HEK293 (cell line): ENCODE measurements around the gene TRAF3.

Source experiments
- CTCF ChIA-PET: fragments of 350-600 bp; formaldehyde crosslinking; extraction: SDS; loops from one replicate; lab custom pipeline; 2021; ENCODE audit warnings: antibody characterized with exemption; lab: Yijun Ruan, JAX
- POLR2A ChIA-PET: fragments of 300-600 bp; formaldehyde crosslinking; extraction: SDS; loops from one replicate; lab custom pipeline; 2020; ENCODE audit warnings: antibody characterized with exemption, inconsistent platforms; lab: Yijun Ruan, JAX
- H3K27ac ChIP-seq: fragments of 200-500 bp; sonication (Bioruptor generic); 2 replicates; pipeline ENCODE4 v1.5.1; 2014; ENCODE audit warnings: low read depth, low read length, control low read depth, inconsistent platforms; ENCODE audit errors: extremely low read depth
- H3K36me3 ChIP-seq, 2 experiments: fragments of 200-500 bp in 1 of 2; sonication (Bioruptor generic) in 1 of 2; 1 replicate in 1 of 2; 2 replicates in 1 of 2; pipeline ENCODE4 v1.5.1; 2014 to 2017; ENCODE audit warnings: inconsistent platforms in 2 of 2, low read length in 2 of 2; ENCODE audit not compliant: control insufficient read depth in 2 of 2, insufficient read depth in 1 of 2
- H3K4me1 ChIP-seq: fragments of 200-500 bp; sonication (Bioruptor generic); 2 replicates; pipeline ENCODE4 v1.5.1; 2014; ENCODE audit warnings: mild to moderate bottlenecking, low read length, inconsistent platforms; ENCODE audit not compliant: control insufficient read depth, insufficient read depth
- H3K4me3 ChIP-seq: 2 replicates; pipeline ENCODE4 v1.5.1; 2011; ENCODE audit warnings: low read depth, mild to moderate bottlenecking, control low read depth, low read length, moderate library complexity
- H3K9me3 ChIP-seq: fragments of 200-500 bp; sonication (Bioruptor generic); 2 replicates; pipeline ENCODE4 v1.5.1; 2014; ENCODE audit warnings: low read depth, low read length, inconsistent platforms; ENCODE audit not compliant: control insufficient read depth, insufficient read depth
- GLI4 ChIP-seq: fragments of 450-650 bp; formaldehyde crosslinking; IDR thresholded peaks from 2 replicates; pipeline ENCODE4 v1.5.1; 2016; ENCODE audit warnings: missing biosample characterization, missing genetic modification characterization
- MYNN ChIP-seq: fragments of 450-650 bp; formaldehyde crosslinking; IDR thresholded peaks from 2 replicates; pipeline ENCODE4 v1.5.1; 2016; ENCODE audit warnings: missing biosample characterization, missing genetic modification characterization, borderline replicate concordance
- TCF7L2 ChIP-seq: IDR thresholded peaks from 2 replicates; pipeline ENCODE4 v1.6.1; 2011; ENCODE audit warnings: low read depth, mild to moderate bottlenecking, inconsistent platforms, low read length, moderate library complexity, borderline replicate concordance
- TRIM28 ChIP-seq: IDR thresholded peaks from 2 replicates; pipeline ENCODE4 v1.6.1; 2011; ENCODE audit warnings: low read length, control low read depth, borderline replicate concordance
- YY2 ChIP-seq: fragments of 450-650 bp; formaldehyde crosslinking; IDR thresholded peaks from 2 replicates; pipeline ENCODE4 v1.5.1; 2016; ENCODE audit warnings: missing biosample characterization, missing genetic modification characterization
- ZEB2 ChIP-seq: fragments of 450-650 bp; formaldehyde crosslinking; IDR thresholded peaks from 2 replicates; pipeline ENCODE4 v1.5.1; 2016; ENCODE audit warnings: missing biosample characterization, missing genetic modification characterization
- ZNF133 ChIP-seq: fragments of 450-650 bp; formaldehyde crosslinking; IDR thresholded peaks from 2 replicates; pipeline ENCODE4 v1.5.1; 2016; ENCODE audit warnings: missing biosample characterization, missing genetic modification characterization
- ZNF24 ChIP-seq: fragments of 450-650 bp; formaldehyde crosslinking; IDR thresholded peaks from 2 replicates; pipeline ENCODE4 v1.5.1; 2016; ENCODE audit warnings: missing biosample characterization, missing genetic modification characterization
- ZNF311 ChIP-seq: fragments of 450-650 bp; formaldehyde crosslinking; IDR thresholded peaks from 2 replicates; pipeline ENCODE4 v1.5.1; 2017; ENCODE audit warnings: missing biosample characterization, missing genetic modification characterization, borderline replicate concordance
- ZNF621 ChIP-seq: fragments of 450-650 bp; formaldehyde crosslinking; IDR thresholded peaks from 2 replicates; pipeline ENCODE4 v1.5.1; 2017; ENCODE audit warnings: missing biosample characterization, missing genetic modification characterization
- ZNF654 ChIP-seq: fragments of 450-650 bp; formaldehyde crosslinking; IDR thresholded peaks from 2 replicates; pipeline ENCODE4 v1.5.1; 2016; ENCODE audit warnings: low read depth, missing biosample characterization, missing genetic modification characterization
- ZNF747 ChIP-seq: fragments of 450-650 bp; formaldehyde crosslinking; IDR thresholded peaks from 2 replicates; pipeline ENCODE4 v1.5.1; 2016; ENCODE audit warnings: missing biosample characterization, missing genetic modification characterization
- ZNF776 ChIP-seq: fragments of 450-650 bp; formaldehyde crosslinking; IDR thresholded peaks from 2 replicates; pipeline ENCODE4 v1.5.0; 2017; ENCODE audit warnings: missing biosample characterization, missing genetic modification characterization, borderline replicate concordance
- ZNF785 ChIP-seq: fragments of 450-650 bp; formaldehyde crosslinking; IDR thresholded peaks from 2 replicates; pipeline ENCODE4 v1.5.1; 2016; ENCODE audit warnings: missing biosample characterization, missing genetic modification characterization
- ZSCAN30 ChIP-seq: fragments of 450-650 bp; IDR thresholded peaks from 2 replicates; pipeline ENCODE4 v1.5.1; 2018; ENCODE audit warnings: missing biosample characterization, mild to moderate bottlenecking, missing genetic modification characterization, moderate library complexity
- ZSCAN4 ChIP-seq: fragments of 450-650 bp; formaldehyde crosslinking; IDR thresholded peaks from 2 replicates; pipeline ENCODE4 v1.5.1; 2017; ENCODE audit warnings: missing biosample characterization, missing genetic modification characterization
- TF ChIP-seq, protein P1 (sequence below): fragments of 450-650 bp; formaldehyde crosslinking; IDR thresholded peaks from 2 replicates; pipeline ENCODE4 v1.5.1; 2016; ENCODE audit warnings: missing biosample characterization, missing genetic modification characterization
- TF ChIP-seq, protein P2 (sequence below): fragments of 450-650 bp; formaldehyde crosslinking; IDR thresholded peaks from 2 replicates; pipeline ENCODE4 v1.5.1; 2016; ENCODE audit warnings: missing biosample characterization, missing genetic modification characterization
- TF ChIP-seq, protein P3 (sequence below): fragments of 450-650 bp; formaldehyde crosslinking; IDR thresholded peaks from 2 replicates; pipeline ENCODE4 v1.5.1; 2016; ENCODE audit warnings: missing biosample characterization, missing genetic modification characterization
- TF ChIP-seq, protein P4 (sequence below): fragments of 450-650 bp; formaldehyde crosslinking; IDR thresholded peaks from 2 replicates; pipeline ENCODE4 v1.5.1; 2016; ENCODE audit warnings: missing biosample characterization, missing genetic modification characterization

The TRAF3 gene

GRCh38 chr14:102922490-102923200 lies 145.4 kb downstream of the TRAF3 start, which contains the start of gene AMN:
Gene AMN (plus strand): TSS chr14:102922663. CDS start chr14:102922689, 26 bp downstream.
- ChIA-PET POLR2A (no interaction called here), CTCF (interaction anchor here (0.6 kb wide), 1 partner anchor 263 kb away, joined by 3 read pairs; no protein-coding TSS in a partner anchor)
- TF ChIP-seq, protein P1, sequence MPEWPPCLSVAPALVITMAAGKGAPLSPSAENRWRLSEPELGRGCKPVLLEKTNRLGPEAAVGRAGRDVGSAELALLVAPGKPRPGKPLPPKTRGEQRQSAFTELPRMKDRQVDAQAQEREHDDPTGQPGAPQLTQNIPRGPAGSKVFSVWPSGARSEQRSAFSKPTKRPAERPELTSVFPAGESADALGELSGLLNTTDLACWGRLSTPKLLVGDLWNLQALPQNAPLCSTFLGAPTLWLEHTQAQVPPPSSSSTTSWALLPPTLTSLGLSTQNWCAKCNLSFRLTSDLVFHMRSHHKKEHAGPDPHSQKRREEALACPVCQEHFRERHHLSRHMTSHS (tag by site-specific recombination), result no peak
- TF ChIP-seq, protein P2, sequence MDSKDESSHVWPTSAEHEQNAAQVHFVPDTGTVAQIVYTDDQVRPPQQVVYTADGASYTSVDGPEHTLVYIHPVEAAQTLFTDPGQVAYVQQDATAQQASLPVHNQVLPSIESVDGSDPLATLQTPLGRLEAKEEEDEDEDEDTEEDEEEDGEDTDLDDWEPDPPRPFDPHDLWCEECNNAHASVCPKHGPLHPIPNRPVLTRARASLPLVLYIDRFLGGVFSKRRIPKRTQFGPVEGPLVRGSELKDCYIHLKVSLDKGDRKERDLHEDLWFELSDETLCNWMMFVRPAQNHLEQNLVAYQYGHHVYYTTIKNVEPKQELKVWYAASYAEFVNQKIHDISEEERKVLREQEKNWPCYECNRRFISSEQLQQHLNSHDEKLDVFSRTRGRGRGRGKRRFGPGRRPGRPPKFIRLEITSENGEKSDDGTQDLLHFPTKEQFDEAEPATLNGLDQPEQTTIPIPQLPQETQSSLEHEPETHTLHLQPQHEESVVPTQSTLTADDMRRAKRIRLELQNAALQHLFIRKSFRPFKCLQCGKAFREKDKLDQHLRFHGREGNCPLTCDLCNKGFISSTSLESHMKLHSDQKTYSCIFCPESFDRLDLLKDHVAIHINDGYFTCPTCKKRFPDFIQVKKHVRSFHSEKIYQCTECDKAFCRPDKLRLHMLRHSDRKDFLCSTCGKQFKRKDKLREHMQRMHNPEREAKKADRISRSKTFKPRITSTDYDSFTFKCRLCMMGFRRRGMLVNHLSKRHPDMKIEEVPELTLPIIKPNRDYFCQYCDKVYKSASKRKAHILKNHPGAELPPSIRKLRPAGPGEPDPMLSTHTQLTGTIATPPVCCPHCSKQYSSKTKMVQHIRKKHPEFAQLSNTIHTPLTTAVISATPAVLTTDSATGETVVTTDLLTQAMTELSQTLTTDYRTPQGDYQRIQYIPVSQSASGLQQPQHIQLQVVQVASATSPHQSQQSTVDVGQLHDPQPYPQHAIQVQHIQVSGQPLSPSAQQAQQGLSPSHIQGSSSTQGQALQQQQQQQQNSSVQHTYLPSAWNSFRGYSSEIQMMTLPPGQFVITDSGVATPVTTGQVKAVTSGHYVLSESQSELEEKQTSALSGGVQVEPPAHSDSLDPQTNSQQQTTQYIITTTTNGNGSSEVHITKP (tag by site-specific recombination), result no peak
- no peak for TF ChIP-seq ZNF621
- Histone ChIP-seq H3K36me3 (no peaks in the 10 kb centered on the region), H3K27ac (no peak within 1 kb of the TSS), H3K4me1 (no peaks in the 10 kb centered on the region), H3K9me3 (no peaks in the 10 kb centered on the region), H3K4me3 (no peak within 1 kb of the TSS)

- no peak for TF ChIP-seq TCF7L2
- TF ChIP-seq, protein P3, sequence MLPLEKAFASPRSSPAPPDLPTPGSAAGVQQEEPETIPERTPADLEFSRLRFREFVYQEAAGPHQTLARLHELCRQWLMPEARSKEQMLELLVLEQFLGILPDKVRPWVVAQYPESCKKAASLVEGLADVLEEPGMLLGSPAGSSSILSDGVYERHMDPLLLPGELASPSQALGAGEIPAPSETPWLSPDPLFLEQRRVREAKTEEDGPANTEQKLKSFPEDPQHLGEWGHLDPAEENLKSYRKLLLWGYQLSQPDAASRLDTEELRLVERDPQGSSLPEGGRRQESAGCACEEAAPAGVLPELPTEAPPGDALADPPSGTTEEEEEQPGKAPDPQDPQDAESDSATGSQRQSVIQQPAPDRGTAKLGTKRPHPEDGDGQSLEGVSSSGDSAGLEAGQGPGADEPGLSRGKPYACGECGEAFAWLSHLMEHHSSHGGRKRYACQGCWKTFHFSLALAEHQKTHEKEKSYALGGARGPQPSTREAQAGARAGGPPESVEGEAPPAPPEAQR (tag by site-specific recombination), result no peak
- no peak for TF ChIP-seq ZNF133 (tag by site-specific recombination)
- TF ChIP-seq MYNN (tag by site-specific recombination), result no peak
- TF ChIP-seq, protein P4, sequence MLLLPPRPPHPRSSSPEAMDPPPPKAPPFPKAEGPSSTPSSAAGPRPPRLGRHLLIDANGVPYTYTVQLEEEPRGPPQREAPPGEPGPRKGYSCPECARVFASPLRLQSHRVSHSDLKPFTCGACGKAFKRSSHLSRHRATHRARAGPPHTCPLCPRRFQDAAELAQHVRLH, result no peak
- Histone ChIP-seq H3K9me3 (no peaks in the 10 kb centered on the region), H3K4me1 (no peaks in the 10 kb centered on the region), H3K27ac (no peak overlapping the region), H3K36me3 (no peaks in the 10 kb centered on the region), H3K4me3 (no peak overlapping the region)
- POLR2A ChIA-PET, result no interaction called here
- CTCF ChIA-PET, result no interaction called here
These were observed 146.1 kb downstream of the TRAF3 start for GRCh38 chr14:102923201-102923924.

GRCh38 chr14:102923925-102924486 lies 146.8 kb downstream of the TRAF3 start:
- H3K4me3 ChIP-seq, result no peak overlapping the region
- no peaks in the 10 kb centered on the region for H3K4me1 ChIP-seq
- ChIA-PET POLR2A (no interaction called here), CTCF (interaction anchor here (0.5 kb wide), 1 partner anchor 1263 kb away, joined by 3 read pairs; no protein-coding TSS in a partner anchor)
- no peak overlapping the region for H3K27ac ChIP-seq
- TF ChIP-seq ZEB2 (no peak), ZSCAN4 (tag by site-specific recombination) (no peak), ZNF747 (tag by site-specific recombination) (no peak), TRIM28 (no peak), GLI4 (tag by site-specific recombination) (no peak), ZNF785 (tag by site-specific recombination) (no peak), ZNF311 (no peak), ZNF776 (no peak), YY2 (tag by site-specific recombination) (no peak), TCF7L2 (no peak), ZSCAN30 (tag by site-specific recombination) (no peak), ZNF654 (no peak), ZNF24 (tag by site-specific recombination) (no peak)
- H3K36me3 ChIP-seq, result no peaks in the 10 kb centered on the region
- H3K9me3 ChIP-seq, result no peaks in the 10 kb centered on the region
